GM21529 (cell line): Measurements from ENCODE around the gene MS4A6A.
"Not testable (repeated sequence)": the region's sequence is repeated elsewhere in the genome, so short reads cannot be mapped to it uniquely, and the experiment has no call there.

Experiments
- ATAC-seq: cut with Tn5 transposase; IDR thresholded peaks from one replicate; pipeline ENCODE4 v1.9.1; 2021; ENCODE audit not compliant: unreplicated experiment

MS4A6A gene

DNA sequence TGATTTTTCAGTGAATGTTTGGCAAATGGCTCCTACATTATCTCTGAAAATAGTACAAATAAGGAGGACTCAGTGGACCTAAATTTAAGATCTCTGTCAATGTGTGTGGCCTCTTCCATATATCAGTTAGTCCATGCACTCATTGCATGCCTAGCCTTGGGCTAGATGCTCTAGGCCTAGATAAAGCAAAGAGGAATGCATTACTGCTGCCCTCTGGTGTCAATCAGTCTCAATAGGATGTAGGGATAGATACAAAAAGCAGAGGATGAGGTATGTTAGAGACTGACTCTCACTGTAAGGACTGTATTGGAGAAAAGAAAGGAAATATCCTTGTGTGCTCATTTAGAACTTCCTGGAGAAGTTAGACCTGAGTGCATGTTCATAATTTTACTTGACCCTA lies 52.4 kb downstream of the MS4A6A start:
- no peak for ATAC-seq

DNA sequence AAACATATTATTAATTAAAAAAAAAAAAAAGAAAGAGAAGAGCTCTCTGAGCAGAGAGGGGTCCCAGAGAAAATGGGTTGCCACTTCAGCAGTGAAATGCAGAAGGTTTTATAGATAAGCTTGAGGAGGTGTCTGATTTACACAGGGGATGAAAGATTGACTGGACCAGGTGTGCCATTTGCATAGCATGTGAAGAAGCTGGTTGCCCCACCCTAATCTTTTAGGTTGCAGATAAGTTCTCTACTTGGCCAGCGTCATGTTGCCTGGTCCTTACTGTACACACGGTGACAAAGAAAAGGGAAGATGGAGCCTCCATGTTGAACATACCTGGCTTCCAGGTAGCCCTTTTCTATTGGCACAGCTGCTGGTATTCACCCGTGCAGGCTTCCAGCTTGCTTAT lies 53.0 kb downstream of the MS4A6A start:
- ATAC-seq, result no peak

DNA sequence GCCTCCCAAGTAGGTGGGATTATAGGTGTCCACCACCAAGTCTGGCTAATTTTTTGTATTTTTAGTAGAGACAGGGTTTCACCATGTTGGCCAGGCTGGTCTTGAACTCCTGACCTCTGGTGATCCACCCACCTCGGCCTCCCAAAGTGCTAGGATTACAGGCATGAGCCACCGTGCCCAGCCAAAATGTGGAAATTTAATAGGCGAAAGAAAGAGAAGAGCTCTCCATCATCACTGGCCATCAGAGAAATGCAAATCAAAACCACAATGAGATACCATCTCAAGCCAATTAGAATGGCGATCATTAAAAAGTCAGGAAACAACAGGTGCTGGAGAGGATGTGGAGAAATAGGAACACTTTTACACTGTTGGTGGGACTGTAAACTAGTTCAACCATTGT lies 54.0 kb downstream of the MS4A6A start:
- not testable (repeated sequence) for ATAC-seq

DNA sequence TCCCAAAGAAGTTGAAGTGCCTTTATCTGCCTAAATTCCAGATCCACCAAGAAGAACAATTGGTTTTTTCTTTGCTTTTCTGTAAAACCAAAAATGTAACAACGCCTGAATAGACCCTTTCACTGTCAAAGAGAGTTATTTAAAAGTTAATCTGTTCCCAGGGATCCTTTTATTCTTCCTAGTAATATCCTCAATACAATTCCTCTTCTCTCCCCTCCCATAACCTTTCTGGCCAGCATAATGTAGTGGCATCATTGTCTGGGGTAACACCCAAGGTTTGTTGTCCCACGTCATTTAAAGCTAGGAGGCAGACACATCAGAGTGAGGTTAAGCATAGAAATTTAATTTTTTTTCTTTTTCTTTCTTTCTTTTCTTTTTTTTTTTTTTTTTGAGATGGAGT lies 54.5 kb downstream of the MS4A6A start:
- no peak for ATAC-seq

DNA sequence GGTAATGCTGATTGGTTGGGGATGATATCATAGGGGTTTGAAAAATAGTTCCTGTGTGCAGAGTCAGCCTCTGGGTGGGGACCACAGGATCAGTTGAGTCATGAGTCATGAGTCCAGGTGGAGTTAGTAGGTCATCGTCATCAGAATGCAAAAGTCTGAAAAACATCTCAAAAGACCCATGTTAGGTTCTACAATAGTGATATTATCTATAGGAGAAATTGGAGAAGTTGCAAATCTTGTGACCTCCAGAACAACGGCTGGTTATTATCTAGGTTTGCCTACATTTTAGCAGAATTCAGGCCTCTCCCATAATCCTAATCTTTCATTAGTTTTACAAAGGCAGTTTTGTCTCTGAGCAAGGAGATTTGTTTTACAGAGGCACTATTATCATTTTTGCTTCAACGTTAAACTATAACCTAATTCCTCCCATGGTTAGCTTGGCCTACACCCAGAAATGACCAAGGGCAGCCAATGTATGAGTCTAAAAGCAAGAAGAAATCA lies 55.5 kb downstream of the MS4A6A start:
- ATAC-seq, result no peak

DNA sequence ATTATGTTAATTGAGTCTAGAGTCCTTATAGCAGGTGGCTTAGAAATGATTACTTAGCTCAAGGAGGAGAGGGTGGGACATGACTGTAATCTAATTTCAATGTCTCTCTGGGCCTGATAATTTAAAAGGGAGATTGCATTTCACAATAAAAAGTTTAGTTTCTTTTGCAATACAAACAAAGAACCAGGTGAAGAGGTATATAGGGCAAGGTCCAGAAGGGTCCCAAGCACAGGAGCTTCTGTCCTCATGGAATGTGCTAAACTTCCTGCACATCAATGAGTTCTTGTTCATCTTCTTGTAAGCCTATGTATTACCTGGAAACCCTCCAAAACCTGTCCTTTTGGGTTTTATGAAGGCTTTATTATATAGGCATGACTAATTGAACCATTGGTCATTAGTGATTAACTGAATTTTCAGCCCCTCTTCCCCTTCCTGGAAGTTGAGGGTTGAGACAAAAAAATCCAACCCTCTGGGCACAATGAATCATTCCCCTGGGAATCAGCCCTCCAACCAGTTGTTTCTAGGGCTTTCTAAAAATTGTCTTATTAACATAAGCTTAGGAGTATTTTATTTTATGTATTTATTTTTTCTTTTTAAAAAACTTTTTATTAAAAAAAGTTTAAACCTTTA lies 56.8 kb downstream of the MS4A6A start:
- ATAC-seq, result no peak

DNA sequence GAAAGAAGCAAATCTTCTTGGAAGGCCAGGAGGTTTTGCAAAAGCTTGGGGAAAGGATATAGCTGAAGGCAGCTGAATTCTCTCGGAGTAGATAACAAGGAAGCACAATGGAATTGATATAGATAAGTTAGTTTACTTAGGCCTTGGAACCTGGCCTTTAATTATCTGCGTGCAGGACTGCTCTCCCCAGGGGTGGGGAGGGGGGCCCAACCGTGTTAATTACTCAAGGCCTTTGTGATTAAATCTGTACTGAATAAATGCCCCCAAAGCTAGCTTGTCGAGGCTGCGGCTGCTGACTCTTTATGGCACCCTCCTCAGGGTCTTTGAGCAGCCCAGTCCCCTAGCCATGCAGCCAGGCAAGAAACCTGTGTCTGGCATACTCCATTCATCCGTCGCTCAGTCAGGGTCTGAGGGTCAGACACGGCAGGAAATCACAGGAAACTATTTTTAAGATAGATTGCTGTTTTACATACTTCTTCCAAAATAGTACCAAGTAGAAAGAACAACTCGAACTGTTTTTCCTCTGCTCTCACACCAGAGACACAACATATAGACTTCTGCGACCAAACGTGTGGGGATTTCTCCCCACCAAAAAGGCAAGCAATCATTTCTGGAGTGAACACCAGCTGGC lies 58.0 kb downstream of the MS4A6A start:
- ATAC-seq, result no peak
